Suppressor macrophage treated with lipopolysaccharide for 1 hour (primary cell): ENCODE results near the gene STN1.

Source experiments
- DNase-seq, 3 donors: peaks; one replicate each; pipeline ENCODE4 v3.0.0-alpha.2; 2020 to 2022

The STN1 gene

DNA sequence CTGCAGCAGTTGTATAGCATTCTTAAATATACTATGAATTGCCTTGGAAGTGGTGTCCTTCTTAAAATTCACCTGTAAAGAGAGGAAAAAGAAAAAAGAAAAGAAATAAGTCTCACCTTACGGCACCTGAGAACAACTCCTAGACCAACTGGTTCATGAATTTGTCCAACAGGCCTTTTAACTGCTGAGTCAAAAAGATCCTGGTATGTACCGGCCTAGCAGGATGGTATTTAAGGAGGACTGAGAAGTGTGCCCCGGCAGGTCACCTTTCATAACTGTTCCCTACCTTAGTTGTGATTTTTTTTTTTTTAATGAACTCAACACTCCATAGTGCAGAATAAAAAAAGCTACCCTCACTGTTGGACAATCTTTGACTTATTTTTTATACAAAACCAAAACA is 25.8 kb downstream of the STN1 start:
- DNase-seq: no peak

DNA sequence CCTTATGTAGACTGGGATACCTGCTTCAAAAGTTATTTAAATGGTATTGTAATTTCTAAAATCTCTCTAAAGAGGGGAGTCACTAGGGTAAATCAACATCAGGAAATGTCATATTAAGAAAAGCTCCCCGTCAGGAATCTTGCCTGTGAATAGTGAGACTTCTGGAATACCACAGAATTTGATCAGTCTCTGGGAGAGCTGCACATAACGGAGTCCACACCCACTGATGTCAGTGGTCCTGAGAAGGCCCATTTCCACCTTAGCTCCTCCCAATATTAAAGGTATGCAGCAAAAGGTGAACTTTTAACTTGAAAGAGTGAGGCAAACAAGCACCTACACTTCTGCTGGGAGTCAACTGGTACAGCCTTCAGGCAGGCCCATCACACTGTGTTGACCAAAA is 27.3 kb downstream of the STN1 start:
- no peak for DNase-seq

DNA sequence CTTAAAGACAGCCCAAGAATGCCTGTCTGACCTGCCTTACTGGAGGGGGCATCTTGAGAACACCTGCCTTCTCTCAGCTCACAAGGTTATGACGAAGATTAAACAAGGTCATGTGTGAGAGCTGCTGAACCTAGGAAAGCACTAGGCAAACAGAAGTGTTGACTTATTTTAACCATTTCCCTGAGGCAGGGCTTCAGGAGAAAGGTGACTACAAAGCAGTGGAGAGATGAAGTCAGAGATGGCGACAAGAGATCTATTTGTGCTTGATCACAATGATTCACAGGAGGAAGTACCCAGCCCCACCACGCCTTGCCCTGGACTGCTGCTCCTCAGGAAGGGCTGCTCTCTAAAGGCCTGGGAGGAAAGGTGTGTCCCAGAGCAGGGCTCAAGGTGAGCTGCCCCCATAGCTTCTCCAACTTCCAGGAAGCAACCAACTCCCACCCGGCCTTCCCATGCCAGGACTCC is 27.8 kb downstream of the STN1 start:
- peak; percentile 43 to 57 (median 50) for DNase-seq

DNA sequence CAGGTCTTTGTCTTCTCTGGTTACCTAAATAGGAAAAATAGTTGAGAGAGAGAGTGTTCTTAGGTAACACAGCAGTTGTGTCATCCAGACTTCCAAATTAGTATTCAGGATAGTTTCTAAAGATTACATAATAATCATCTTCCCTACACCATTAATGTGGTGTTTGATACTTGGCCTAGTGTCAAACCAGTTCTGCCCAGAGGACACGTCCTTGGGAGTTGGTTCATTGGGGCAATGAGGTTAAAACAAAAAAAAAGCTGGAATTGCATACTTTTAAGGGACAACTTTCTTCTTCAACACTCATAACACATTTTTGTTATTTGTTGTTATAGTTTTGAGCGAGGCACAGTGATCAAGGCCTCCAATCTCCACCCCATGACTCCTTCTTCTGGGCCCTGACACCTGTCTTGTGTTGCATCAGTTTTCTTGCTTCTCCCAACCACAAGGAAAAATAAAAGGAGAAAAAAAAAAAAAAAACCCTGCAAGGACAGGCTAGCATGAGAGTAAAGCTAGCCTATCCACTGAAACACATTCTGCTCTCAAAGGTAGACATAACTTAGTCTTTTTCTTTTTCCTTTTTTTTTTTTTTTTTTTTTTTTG is 28.8 kb downstream of the STN1 start:
- no peak for DNase-seq

DNA sequence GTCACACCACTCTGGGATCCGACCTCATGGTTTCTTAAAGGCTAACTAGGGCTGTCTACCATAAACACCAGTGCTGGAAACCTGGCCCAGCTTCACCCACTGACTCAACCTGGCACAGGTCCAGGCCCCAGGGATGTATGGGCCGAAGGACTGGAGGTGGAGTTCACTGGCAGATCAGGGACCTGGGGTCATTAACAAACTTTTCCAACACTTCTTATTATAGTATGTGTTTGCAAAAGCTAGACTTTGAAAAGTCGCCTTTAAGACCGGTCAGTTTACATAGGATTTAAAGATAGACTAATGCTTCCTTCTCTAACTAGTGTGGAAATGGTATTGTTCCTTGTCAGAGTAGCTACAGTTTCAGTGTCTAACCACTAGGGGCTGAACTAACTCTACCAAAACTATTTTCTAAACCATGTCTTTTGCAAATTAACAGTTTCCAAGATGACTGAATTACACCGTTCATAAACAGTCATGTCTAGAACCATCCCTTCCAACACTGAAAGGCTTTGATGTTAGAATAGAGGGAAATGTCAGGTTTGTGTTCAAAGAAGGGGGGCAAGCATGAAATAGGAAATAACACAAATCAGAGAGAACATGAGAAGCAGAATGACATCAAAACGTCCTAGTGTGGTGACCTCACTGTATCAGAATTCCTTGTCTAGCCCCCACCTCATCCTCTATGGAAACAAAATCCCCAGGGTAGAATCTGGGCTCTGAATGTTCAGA is 29.7 kb downstream of the STN1 start:
- peak; percentile 46 to 75 (median 71) for DNase-seq

DNA sequence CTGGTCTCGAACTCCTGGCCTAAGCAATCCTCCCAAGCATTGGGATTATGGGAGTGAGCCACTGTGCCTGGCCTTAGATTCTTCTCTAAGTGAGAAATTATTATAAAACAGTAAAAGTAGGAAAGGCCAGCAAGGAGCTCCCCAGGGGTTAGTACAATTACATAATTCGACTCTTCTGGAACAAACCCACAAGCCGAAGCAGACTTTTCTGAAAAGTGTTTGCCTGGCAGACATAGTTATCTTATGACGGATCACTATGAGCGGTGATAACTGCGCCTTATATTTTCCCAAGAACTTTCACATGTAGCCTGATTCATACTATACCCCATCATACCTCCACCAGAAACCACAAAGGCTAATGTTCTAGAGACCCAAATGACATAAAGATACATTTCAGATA is 32.4 kb downstream of the STN1 start:
- DNase-seq: no peak

DNA sequence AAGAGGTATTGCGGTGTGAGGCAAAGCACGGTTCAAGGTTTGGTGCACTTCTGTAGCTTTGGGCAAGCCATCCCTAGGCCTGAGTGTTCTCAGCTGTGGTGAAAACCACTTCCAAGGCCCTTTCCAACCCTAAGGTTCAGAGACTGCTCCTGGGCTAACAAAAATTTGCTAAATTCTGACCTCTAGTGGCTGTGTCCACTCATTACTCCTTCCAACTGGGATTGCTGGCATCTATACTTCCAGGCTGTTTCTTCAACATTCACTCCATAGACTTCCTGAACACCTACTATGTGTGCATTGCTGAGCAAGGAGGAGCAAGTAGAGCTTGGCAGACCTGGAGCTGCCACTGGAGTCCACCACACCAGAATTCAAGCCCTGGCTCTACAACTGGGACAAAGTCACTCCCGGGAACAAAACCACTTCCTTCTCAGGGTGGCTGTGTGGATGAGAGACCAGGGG is 33.3 kb downstream of the STN1 start:
- peak; percentile 63 to 73 (median 67) for DNase-seq

DNA sequence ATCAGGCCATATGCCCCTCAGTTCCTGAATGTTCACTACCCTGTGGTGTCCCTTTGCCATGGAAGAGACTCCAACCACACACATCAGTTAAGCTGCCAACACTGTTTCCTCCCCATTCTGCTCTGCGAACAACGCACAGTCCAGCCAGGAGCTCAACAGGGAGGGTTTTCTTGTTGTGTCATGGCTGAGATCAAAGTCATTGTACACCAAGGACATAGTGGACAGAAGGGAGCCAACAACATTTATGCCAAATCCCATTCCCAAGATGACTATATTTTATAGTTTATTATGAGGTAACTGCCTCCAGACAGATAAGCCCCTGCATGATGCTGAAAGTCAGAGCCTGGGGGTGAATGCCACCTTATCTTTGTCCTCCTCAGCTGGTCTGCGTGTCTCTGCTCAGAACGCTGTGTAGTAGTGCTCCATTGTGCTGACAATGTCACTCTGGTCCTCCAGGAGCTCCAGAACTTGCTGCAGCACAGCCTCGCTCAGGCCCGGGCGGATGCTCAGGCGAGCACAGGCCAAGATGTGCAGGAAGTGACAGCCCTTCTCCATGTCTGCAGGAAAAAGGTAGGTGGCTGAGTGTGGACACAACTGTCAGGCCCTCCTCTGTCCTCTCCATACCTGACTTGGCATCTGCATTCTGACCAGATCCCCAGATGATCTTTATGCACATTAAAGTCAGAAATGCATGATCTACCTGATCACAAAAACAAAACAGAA is 35.5 kb downstream of the STN1 start:
- no peak for DNase-seq

DNA sequence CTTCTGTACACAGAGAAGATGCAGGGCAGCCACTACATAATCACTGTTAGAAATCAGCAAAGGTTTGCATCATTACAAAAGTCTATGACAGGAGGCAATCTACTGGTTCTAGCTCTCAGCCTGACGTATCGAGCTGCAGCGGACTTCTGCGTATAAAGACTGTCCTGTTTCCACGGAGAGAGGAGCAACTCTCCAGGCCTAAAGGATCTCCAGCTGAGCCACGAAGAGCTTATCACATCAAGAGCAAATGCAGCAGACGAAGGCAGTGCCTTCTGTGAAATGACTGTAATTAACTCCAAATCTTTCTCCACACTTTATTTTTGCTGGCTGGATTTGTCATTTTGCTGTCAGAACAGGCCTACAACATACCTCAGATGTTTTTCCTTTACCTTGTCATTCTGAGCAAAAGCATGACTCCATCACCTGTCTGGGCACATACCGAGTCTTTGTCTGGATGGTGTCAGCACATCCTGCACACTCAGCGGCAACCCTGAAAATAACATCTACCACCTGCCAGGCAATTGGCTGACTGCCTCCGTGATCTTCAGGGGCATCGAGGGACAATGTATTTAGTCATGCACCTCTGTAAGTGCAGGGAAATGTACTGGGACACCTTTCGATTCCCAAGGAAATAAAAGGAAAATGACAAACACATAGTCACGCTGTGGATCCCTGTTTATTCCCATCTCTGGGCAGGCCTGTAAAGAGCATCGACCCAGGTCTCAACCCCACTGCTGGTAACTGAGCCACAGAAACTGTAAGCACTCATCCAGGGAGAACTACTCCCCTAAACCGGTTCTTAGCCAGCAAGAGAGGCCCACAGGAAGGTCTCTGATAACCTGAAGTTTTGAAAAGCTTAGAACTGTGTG is 36.3 kb downstream of the STN1 start:
- DNase-seq: no peak

DNA sequence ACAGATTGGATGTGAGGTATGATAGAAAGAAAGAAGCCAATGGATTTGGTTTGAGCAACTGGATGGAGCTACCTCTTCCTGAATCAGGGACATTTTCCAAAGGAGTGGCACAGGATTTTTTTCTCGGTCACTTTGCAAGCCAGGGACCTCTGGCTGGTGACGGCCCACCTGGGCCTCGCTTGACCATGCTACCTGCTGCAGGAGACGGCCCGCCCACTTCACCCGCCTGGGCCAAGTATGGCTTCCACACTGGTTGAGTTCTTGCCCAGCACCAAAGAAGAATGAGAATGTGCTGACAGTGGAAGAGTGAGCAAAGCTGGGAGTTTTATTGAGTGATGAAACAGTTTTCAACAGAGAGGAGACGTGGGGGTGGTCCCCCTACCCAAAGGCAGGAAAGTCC is 38.2 kb downstream of the STN1 start:
- no peak for DNase-seq

DNA sequence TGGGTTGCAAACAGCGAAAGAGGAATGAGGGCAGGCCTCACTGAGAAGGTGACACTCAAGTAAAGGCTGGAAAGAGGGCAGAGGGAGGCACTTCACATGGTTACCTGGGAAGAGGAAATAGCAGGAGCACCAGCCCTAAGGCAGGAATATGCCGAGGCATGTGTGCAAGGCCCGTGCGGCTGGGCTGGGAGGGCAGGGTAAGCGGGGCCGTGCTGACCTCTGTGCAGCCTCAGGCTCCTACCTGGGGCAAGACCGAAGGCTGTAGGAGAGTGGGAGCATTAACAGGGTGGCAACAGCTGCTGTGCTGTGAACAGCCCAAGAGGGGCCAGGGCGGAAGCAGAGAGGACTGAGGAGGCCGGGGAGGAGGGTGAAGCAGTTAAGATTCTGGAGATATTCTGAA is 38.6 kb downstream of the STN1 start:
- DNase-seq: no peak

DNA sequence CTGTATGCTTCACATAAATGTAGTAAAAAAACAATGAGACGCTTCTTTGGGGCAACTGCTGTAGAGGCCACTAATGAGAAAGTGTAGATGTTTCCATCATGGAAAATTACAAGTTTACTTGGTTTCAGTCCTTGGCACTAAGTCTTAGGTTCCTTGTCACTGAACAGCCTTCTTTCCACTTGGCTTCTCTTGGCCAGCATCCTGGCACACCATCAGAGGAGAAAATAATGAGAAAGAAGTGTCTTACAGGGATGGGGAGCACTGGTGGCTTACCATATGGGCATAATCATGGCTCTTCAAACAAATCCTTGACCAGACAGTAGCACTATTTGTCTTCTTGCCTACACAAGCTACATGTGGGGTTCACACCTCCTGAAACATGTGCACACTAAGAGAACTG is 40.1 kb downstream of the STN1 start:
- no peak for DNase-seq

DNA sequence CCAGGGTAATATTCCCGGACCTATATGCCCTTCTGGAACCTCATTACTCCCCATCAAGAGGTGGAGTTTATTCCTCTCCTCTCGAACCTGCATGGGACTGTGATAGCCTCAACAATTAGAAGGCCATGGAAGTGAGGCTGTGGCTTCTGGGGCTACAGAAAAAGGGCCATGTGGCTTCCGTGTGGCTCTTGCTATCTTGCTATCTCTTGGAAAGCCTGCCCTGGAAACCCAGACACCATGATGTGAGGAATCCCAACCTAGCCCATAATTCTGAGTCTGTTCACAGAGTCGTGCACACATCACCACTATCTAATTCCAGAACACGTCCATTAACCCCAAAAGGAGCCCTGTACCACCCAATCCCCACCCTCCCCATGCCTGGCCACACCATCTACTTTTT is 41.8 kb downstream of the STN1 start:
- DNase-seq: no peak

DNA sequence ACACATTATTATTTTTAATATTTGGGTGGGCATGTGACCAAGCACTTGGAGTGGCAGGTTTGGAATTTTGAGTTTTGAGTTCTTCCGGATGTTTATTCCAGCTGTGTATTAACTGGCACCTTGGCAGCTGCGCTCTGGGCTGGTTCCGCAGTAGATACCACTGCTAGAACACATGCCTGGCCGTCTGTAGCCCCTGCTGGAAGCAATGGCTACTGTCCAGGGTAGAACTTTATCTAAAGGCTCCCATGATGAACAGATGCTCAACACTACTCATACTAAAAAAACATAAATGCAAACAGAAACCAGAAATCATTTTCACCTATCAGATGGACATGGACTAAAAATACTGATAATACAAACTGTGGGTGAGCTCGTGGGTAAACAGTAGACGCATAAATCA is 43.3 kb downstream of the STN1 start:
- DNase-seq: no peak

DNA sequence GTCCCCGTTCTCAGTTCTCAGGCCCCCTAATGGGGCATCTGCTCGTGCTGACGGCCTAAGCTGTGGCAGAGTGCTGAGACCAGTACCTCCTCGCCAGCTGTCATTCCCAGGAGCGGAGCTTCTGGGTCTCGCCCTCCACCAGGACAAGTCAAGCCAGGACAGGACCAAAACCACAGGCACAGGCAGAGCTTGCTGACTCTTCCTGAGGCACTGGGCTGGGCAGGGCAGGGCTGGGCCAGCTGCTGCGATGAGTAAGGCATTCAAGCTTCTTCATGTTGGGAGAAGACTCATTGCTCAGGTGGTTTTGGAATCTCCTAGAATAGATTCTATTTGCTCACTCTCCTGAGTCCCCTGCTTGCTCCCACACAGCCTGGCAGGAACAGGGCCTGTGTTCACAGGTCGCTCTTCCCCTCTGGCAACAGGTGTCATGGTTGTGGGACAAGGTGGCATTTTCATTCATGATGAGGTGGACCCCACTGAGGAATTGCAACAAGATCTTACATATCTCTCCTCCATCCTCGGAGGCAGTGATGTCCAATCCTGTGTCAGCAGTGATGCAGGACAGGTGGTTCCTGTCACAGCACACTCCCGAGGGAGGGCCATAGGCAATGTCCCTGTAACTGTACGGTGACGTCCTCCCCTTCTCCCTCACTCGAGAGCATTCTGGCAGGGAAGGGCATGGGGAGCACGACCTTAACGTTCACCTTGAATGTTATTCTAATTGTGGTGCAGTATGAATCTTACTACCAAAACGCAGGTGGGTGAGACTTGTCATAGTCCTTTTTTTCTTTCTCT is 45.6 kb downstream of the STN1 start:
- DNase-seq: no peak

DNA sequence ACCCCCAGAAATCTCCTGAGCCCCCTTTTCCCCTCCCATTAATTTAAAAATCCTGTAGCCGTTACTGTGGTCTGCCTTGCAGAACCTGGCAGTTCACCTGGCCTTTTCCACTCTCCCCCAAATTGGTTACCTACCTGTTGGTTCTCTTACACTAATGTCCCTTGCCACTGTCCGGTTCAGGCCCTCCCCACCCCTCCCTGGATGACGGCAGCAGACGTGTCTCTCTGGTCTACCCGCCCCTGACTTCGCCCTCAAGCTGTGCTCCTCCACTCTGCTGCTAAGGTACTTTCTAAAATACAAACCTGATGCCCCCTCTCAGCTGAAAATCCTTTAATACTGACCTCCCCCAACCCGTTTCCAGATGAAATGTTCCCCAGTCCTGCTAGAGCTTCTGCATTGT is 47.0 kb downstream of the STN1 start:
- no peak for DNase-seq

DNA sequence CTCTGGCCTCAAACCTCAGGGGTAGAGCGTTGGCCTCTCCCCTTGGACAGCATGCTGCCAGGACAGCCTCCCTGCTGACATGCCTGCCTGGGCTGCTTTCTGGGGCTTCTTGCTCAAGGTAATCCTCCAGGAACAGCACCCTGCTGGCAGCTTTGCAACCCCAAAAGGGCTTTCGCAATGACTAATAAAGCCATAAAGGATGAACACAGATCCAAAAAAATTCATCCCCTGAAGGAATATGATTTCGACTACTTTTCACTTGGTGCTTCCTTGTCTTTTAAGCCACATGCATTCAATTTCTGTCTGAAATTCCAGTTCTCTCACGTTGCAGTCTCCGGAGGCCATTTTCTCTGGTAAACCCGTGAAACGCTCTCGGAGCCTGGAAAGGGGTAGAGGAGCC is 47.5 kb downstream of the STN1 start:
- DNase-seq: no peak

DNA sequence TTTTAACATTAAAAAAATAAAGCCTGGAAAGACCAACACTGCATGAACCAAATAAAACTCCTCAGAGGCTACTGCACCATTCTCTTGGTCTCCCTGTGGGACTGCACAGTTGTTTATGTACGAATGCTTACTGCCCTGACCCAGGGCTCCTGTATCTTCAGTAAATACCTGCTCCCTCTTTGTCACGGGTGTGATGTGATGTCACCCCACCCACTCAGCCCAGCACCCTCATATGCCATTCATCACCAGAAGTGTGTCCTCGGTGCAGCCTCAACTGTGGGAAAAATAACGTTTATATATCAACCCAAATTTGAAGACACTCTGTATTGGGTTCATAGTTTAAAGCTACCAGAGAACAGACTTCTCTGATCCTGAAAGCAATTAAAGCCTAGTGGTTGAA is 48.6 kb downstream of the STN1 start:
- no peak for DNase-seq

DNA sequence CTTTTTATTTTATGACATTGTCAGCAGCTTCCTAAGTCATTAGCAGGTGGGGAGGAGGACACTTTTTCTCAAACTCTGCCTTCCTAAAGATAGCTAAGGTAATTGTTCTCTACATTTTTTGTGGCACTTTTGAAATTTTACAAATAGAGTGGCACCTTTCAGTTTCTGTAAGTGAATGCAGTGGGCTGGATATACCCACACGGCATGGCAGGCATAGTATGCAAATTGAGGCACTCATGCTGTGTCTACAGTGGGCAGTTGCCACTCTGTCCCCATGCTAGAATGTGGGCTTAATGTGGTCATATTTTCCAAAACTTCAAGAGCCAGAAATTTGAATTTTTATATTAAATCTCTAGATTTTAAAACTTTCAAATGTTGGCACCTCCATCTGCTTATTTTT is 49.8 kb downstream of the STN1 start:
- no peak for DNase-seq

DNA sequence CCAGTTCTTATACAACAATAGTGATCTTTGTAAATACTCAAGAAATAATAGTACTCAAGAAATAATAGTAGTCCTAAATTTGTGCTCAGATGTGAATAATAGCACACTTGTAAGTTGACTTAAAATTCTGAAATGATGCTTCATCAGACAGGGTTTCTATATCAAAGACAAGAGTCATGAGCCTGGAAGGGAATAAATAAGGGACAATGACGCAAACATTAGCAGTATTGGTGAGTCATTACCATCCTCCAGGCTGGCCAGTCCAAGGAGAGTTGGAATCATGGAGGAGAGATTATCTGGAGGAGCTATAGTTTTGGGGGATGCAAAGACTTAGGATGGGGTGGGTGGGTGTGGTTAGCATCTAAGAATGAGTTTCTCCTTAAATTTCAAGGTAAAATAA is 56.5 kb downstream of the STN1 start:
- DNase-seq: peak in 2 of 3 donors; percentile 38 to 40

DNA sequence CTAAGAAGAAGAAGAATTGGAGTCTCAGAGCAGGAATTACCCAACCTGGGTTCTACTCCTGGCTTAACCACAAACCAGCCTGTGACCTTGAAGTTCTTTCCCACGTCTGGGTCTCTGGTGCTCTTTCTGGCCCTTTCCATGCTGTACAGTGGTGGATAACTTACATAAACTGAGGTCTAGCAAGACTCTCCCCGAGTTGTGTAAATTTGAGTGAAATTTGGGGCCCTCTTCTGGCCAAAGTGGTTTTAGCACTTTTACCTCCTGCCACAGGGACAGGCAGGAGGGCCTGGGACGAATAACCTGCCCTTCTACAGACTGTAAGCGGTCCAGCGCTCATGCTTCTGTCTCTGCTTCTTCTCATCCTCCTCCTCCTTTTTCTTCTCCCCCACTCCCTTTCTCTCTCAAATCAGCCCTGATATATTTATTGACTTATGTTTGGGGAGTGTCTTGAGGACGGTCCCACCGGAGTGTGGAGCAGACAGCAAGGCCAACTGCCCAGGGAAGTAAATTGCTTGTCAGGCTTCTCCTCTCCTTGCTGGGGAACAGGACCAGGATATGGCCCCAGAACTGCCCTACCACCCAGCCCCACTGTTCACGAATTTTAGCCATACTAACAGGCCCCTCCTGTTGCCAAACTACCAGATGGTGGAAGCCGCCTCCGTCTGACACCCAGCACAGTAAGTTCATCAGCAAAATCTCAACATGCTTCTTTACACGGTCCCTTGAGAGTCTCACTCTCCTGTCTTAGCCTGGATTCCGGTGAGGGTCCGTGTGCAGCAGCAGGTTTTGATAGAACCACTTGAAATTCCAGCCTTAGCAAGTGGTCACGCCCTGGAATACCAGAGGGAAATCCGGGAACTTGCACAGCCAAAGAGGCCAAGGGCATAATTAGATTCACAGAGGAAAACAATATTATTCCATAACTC is 58.6 kb downstream of the STN1 start:
- DNase-seq: peak; percentile 70 to 75 (median 74)
